ENCODE results near the gene CLCN5. TPM values are rescaled to one million over a fixed set of nuclear protein-coding genes. Genes with fewer than 3 reads are reported as not detected.

Gene CLCN5
- total RNA-seq, 1 donor from 2014 or later: 36.4 TPM

DNA sequence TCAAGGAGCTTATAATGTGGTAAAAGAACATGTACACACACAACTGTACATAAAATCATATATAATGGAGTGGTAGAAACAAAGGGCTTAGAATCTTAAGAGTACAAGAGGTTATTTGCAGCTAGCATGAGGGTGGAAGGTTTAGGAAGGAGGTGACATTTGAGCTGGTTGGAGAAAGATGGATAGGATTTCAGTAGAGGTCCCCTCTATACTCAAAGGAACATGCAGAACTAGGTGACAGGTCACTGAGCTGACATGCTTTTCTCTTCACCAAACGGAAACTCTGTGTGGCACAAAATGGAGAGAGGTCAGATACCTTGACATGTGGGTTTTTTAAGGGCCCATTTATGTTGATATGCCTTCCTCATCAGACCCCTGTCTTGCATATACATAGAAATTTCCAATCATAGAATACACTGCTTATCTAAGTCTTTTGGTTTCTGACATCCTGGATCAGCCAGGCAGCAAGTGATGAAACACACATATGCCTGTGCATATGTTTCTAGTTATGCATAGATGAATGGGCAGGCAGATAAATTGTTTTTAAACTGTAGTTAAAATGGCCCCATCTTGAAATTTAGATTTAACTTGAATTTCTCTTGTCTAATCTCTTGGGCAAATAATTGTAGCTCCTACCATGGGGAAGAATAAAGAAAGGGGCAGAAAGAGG lies 29.3 kb downstream of the CLCN5 start:
- no peak for DNase-seq (ENCODE audit: extremely low spot score, unreplicated experiment)
- Mint-ChIP-seq H3K4me1 (ENCODE audit: unreplicated experiment) (peaks cover 6% of the 10 kb centered on the region), H3K9me3 (no peaks in the 10 kb centered on the region), H3K27me3 (no peaks in the 10 kb centered on the region), H3K36me3 (peaks cover 4% of the 10 kb centered on the region), H3K27ac (no peak overlapping the region), H3K4me3 (no peak overlapping the region)
- TF ChIP-seq, protein P1, sequence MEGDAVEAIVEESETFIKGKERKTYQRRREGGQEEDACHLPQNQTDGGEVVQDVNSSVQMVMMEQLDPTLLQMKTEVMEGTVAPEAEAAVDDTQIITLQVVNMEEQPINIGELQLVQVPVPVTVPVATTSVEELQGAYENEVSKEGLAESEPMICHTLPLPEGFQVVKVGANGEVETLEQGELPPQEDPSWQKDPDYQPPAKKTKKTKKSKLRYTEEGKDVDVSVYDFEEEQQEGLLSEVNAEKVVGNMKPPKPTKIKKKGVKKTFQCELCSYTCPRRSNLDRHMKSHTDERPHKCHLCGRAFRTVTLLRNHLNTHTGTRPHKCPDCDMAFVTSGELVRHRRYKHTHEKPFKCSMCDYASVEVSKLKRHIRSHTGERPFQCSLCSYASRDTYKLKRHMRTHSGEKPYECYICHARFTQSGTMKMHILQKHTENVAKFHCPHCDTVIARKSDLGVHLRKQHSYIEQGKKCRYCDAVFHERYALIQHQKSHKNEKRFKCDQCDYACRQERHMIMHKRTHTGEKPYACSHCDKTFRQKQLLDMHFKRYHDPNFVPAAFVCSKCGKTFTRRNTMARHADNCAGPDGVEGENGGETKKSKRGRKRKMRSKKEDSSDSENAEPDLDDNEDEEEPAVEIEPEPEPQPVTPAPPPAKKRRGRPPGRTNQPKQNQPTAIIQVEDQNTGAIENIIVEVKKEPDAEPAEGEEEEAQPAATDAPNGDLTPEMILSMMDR (conservative IDR thresholded peaks at IDR 0.05): no peak

DNA sequence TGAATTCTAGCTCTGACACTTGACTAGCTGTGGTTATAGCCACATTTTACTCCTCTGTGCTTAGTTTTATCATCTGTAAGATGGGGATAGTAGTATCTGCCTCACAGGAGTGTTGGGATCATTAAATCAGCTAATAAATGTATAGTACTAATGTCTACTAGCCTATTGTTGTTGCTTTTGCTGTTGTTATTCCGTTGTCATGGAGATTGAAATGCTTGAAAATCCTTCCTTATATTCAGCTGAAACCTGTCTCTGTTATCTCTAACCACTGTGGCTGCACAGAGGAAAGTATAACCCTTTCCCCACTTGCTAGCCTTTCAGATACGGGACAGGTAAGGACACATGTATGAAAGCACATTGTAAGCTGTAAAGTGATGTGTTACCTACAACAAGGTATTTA lies 33.9 kb downstream of the CLCN5 start:
- no peak overlapping the region for H3K4me3 Mint-ChIP-seq
- H3K27me3 Mint-ChIP-seq: no peaks in the 10 kb centered on the region
- TF ChIP-seq, protein P1 (conservative IDR thresholded peaks at IDR 0.05): no peak
- no peak for DNase-seq (ENCODE audit: extremely low spot score, unreplicated experiment)
- no peaks in the 10 kb centered on the region for H3K9me3 Mint-ChIP-seq
- H3K36me3 Mint-ChIP-seq: no peaks in the 10 kb centered on the region
- H3K4me1 Mint-ChIP-seq (ENCODE audit: unreplicated experiment): peaks cover 3% of the 10 kb centered on the region
- H3K27ac Mint-ChIP-seq: no peak overlapping the region

DNA sequence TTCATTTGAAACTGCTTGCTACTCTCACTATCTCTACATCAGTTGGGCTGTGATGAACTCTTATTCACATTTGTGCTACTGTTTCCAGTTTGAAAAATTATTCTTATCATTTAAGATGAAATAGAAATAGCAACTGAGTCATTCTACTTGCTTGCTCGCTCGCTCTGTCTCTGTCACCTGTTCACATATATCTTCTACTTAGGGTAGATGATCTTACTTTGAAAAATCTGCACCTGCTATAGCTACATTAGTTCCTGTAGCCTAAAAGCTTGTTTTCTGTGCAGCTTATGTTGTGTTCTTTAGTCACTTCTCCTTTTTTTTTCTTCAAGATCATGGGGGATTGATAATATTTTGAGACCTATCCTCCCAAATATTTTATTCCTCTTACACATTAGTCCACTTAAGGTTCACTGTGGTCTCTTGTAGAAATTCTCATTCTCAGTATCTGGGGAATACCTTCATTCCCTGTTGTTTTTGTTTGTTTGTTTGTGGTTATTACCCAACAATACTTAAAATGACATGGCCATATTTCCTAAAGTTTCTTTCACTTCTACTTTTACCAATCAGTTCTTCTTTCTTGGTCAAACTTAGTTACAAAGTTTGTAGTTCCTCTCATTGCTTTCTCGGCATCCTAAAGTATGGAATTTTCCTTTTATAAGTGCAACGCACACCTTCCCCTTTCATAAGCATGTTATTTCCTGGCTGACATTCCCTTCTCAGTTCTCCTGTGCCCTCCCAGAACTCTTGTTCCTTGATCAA lies 36.5 kb downstream of the CLCN5 start:
- Mint-ChIP-seq H3K4me1 (ENCODE audit: unreplicated experiment) (no peaks in the 10 kb centered on the region), H3K27ac (no peak overlapping the region), H3K9me3 (no peaks in the 10 kb centered on the region), H3K27me3 (no peaks in the 10 kb centered on the region), H3K36me3 (peaks cover 3% of the 10 kb centered on the region), H3K4me3 (no peak overlapping the region)
- TF ChIP-seq, protein P1 (conservative IDR thresholded peaks at IDR 0.05): no peak
- no peak for DNase-seq (ENCODE audit: extremely low spot score, unreplicated experiment)

DNA sequence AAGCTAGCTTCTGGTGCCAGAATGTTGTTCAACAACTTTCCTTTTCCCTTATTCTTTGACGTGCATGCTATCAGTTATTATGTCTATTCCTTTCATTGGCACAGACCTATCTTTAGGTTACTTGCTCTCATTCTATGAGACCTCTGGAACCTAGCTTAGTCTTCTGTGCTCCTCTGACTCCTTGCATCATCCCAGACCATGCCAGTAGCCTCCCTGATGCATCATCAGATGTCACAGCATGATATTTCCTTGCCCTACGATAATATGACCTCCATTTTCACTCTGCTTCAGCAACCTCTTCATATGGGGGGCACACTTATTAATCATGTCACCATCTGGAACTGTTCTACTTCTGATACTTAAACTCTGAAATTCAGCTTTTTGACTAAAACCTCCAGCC lies 37.2 kb downstream of the CLCN5 start:
- Mint-ChIP-seq H3K9me3 (no peaks in the 10 kb centered on the region), H3K4me3 (no peak overlapping the region), H3K27me3 (no peaks in the 10 kb centered on the region), H3K27ac (no peak overlapping the region), H3K4me1 (ENCODE audit: unreplicated experiment) (no peaks in the 10 kb centered on the region), H3K36me3 (peaks cover 3% of the 10 kb centered on the region)
- TF ChIP-seq, protein P1 (conservative IDR thresholded peaks at IDR 0.05): no peak
- no peak for DNase-seq (ENCODE audit: extremely low spot score, unreplicated experiment)

DNA sequence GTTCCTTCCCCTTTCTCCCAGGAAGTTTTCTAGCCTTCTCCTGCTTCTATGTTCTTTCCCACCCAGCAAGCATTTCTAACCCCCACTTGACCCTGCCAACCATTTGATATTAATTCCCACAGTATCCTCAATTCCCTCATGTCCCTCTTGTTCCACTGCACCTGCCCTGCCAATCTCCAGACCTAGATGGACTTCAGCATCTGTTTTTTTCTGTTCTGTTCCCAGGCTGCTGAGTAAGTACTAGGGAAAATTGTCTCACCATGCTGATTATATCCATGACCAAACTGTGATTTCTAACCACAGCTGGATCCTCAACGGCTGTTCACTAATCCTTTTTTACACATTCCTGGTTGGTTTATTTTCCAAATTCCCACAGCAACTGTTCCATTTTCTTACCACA lies 37.7 kb downstream of the CLCN5 start:
- no peaks in the 10 kb centered on the region for H3K9me3 Mint-ChIP-seq
- TF ChIP-seq, protein P1 (conservative IDR thresholded peaks at IDR 0.05): no peak
- H3K4me1 Mint-ChIP-seq (ENCODE audit: unreplicated experiment): no peaks in the 10 kb centered on the region
- no peaks in the 10 kb centered on the region for H3K27me3 Mint-ChIP-seq
- H3K27ac Mint-ChIP-seq: no peak overlapping the region
- peaks cover 3% of the 10 kb centered on the region for H3K36me3 Mint-ChIP-seq
- no peak for DNase-seq (ENCODE audit: extremely low spot score, unreplicated experiment)
- H3K4me3 Mint-ChIP-seq: no peak overlapping the region
